Renal pelvis (tissue), 12 donors: ENCODE results near the gene KCNK1. TPM values are rescaled to one million over a fixed set of nuclear protein-coding genes. Genes with fewer than 3 reads are reported as not detected.

Source experiments
- DNase-seq: peaks from one replicate; pipeline ENCODE4 v3.0.0-alpha.2; 2013
- long read RNA-seq, 16 experiments: transcript quantifications; one replicate each; lab custom pipeline, GENCODE V29; 2026
- polyA plus RNA-seq, 3 donors: library from polyadenylated mRNA; unstranded; fragments of 120-200 nt; gene quantifications; one replicate each; pipeline ENCODE4 v1.2.1, GENCODE V29; 2013; ENCODE audit not compliant: insufficient read length in 3 of 3

KCNK1 gene
- 1 to 10 TPM; 6.5 to 9.0 (median 6.9) TPM for polyA plus RNA-seq
- long read RNA-seq, donor 1, transcript KCNK1-202 (3 exons, 2,161 nt) = major isoform, 8 of 8 reads
- long read RNA-seq, donor 1, partial matches to known transcripts = 0 of 8 reads
- long read RNA-seq, donor 1, other reads (novel, unspliced or antisense) = 0 of 8 reads
- long read RNA-seq, donor 2, transcript KCNK1-202 (3 exons, 2,161 nt) = major isoform, 8 of 8 reads
- long read RNA-seq, donor 2, partial matches to known transcripts = 0 of 8 reads
- long read RNA-seq, donor 2, other reads (novel, unspliced or antisense) = 0 of 8 reads
- long read RNA-seq, donor 3, partial matches to known transcripts = 0 of 3 reads
- long read RNA-seq, donor 3, other reads (novel, unspliced or antisense) = 0 of 3 reads
- long read RNA-seq, donor 4, transcript KCNK1-202 (3 exons, 2,161 nt) = major isoform, 7 of 7 reads
- long read RNA-seq, donor 4, partial matches to known transcripts = 0 of 7 reads
- long read RNA-seq, donor 4, other reads (novel, unspliced or antisense) = 0 of 7 reads
- long read RNA-seq, donor 5, partial matches to known transcripts = 0 of 3 reads
- long read RNA-seq, donor 5, other reads (novel, unspliced or antisense) = 0 of 3 reads
- long read RNA-seq, donor 6, partial matches to known transcripts = 0 of 3 reads
- long read RNA-seq, donor 6, other reads (novel, unspliced or antisense) = 0 of 3 reads
- long read RNA-seq, donor 7, transcript KCNK1-202 (3 exons, 2,161 nt) = major isoform, 8 of 8 reads
- long read RNA-seq, donor 7, partial matches to known transcripts = 0 of 8 reads
- long read RNA-seq, donor 7, other reads (novel, unspliced or antisense) = 0 of 8 reads
- long read RNA-seq, donor 8, transcript KCNK1-202 (3 exons, 2,161 nt) = major isoform, 12 of 12 reads
- long read RNA-seq, donor 8, partial matches to known transcripts = 0 of 12 reads
- long read RNA-seq, donor 8, other reads (novel, unspliced or antisense) = 0 of 12 reads
- long read RNA-seq, donor 9, transcript KCNK1-202 (3 exons, 2,161 nt) = major isoform, 5 of 5 reads
- long read RNA-seq, donor 9, partial matches to known transcripts = 0 of 5 reads
- long read RNA-seq, donor 9, other reads (novel, unspliced or antisense) = 0 of 5 reads
- long read RNA-seq, donor 10, partial matches to known transcripts = 0 of 2 reads
- long read RNA-seq, donor 10, other reads (novel, unspliced or antisense) = 0 of 2 reads
- long read RNA-seq, donor 11, partial matches to known transcripts = 0 of 3 reads
- long read RNA-seq, donor 11, other reads (novel, unspliced or antisense) = 0 of 3 reads
- long read RNA-seq, donor 12, transcript KCNK1-202 (3 exons, 2,161 nt) = major isoform, 6 of 6 reads
- long read RNA-seq, donor 12, partial matches to known transcripts = 0 of 6 reads
- long read RNA-seq, donor 12, other reads (novel, unspliced or antisense) = 0 of 6 reads
- long read RNA-seq, donor 13, partial matches to known transcripts = 0 of 4 reads
- long read RNA-seq, donor 13, other reads (novel, unspliced or antisense) = 0 of 4 reads
- long read RNA-seq, donor 14 = 0 reads
- long read RNA-seq, donor 15, transcript KCNK1-202 (3 exons, 2,161 nt) = major isoform, 28 of 33 reads
- long read RNA-seq, donor 15, partial matches to known transcripts = 5 of 33 reads
- long read RNA-seq, donor 15, other reads (novel, unspliced or antisense) = 0 of 33 reads
- long read RNA-seq, donor 16, transcript KCNK1-202 (3 exons, 2,161 nt) = major isoform, 6 of 6 reads
- long read RNA-seq, donor 16, partial matches to known transcripts = 0 of 6 reads
- long read RNA-seq, donor 16, other reads (novel, unspliced or antisense) = 0 of 6 reads

- peak; percentile 82 for DNase-seq
Measured at GRCh38 chr1:233613252-233614172, at the start of gene KCNK1. TSS of gene KCNK1 (plus strand) at chr1:233614106. CDS start at chr1:233614172, 66 bp downstream.

- no peak for DNase-seq
Measured at GRCh38 chr1:233565313-233565712, 48.6 kb upstream of the KCNK1 start.

GRCh38 chr1:233566886-233567285 is 47.0 kb upstream of the KCNK1 start:
- DNase-seq = no peak

- no peak for DNase-seq
Measured at GRCh38 chr1:233569636-233570035, 44.3 kb upstream of the KCNK1 start.

DNA sequence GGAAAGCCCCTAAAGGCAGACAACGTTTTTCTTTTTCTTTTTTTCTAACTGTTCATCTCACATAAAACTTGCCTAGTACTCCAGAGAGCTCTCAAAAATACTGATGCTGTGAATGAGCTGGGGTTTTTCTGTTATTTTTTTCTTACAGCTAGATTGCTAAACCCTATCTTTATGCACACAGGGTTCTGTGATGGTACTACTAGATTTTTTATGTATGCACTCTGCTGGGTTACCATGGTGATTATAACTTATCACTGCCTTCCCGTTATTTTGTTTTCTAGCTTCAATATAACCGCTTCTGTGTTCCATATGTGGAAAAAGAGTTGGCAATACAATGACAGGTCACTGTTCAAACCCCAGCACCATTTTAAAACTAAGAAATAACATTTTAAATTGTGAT is 43.7 kb upstream of the KCNK1 start:
- no peak for DNase-seq

DNA sequence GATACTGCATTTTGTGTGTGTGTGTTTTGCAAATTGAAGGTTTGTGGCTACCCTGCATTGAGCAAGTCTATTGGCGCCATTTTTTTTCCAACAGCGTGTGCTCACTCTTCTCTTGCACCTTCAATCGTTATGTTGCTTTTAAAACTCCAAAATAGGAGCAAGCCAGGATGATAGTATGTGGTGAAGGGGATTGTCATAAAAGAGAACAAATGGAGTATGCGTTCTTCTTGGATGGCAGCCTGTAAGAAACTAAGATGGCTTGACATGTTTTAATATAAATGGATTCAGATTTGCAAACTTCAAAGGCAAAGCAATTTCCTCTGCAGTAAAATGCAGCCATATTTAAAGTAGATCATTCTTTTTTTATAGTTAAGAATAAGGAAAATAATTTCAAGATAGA is 43.2 kb upstream of the KCNK1 start:
- no peak for DNase-seq

- no peak for DNase-seq
Measured at GRCh38 chr1:233572896-233573295, 41.0 kb upstream of the KCNK1 start.

DNA sequence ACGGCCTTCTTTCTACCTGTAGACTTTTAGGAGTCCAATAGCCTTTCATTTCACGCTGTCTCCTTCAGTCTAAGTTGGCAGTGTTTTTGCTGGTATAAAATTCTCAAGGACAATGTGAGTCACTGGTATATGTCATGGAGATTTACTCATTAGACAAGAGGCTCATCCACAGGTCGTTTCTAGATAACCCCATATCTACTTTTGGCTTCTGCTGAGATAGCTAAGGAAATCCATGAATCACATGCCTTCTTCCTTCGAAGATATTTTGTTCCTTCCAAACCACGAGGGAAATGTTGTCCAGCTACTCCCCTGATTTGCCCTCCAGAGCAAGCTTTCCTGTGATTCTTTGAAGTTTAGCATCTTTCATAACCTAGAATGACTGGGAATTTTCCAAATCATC is 38.5 kb upstream of the KCNK1 start:
- DNase-seq = no peak

DNA sequence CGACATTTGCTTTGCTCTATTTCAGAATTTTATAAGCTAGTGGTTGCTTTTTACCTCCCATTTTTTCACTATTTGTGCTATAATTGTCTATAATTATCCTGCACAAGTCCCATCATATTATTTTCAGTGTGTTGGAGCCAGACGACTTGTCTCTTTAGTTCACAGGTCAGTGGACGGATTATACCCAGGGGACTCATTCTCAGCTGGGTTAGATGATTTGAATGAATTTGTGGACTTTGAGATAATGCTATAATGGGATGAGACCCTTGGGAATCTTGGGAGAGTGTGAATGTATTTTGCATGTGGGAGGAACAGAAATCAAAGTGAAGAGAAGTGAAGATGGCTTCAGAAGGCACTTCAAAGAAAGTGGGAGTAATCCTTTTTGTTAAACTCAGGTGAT is 31.5 kb upstream of the KCNK1 start:
- no peak for DNase-seq

GRCh38 chr1:233584376-233584775 is 29.5 kb upstream of the KCNK1 start:
- no peak for DNase-seq

GRCh38 chr1:233584931-233585330 is 29.0 kb upstream of the KCNK1 start:
- no peak for DNase-seq

GRCh38 chr1:233586301-233586700 is 27.6 kb upstream of the KCNK1 start:
- DNase-seq = no peak

GRCh38 chr1:233587196-233587595 is 26.7 kb upstream of the KCNK1 start:
- no peak for DNase-seq

- no peak for DNase-seq
Measured at GRCh38 chr1:233587958-233588799, 25.7 kb upstream of the KCNK1 start.

DNA sequence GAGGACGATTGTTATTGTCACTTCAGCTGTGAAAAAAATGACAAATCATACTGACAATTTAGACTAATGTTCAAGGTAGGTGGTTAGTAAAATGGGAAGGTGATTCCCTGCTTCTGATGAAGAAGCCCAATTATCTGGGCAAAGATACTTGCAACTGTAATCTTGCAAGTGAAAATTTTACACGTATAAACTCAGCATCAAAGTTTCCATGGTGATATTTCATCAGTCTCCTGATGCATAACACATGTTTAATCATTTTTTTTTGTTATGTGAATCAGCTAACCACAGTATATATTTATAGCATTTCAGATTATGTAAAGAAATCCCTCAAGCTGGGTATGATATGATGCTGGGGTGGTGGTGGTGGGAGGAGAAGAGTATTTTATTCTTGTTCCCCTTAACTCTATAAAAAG is 16.4 kb upstream of the KCNK1 start:
- no peak for DNase-seq

DNA sequence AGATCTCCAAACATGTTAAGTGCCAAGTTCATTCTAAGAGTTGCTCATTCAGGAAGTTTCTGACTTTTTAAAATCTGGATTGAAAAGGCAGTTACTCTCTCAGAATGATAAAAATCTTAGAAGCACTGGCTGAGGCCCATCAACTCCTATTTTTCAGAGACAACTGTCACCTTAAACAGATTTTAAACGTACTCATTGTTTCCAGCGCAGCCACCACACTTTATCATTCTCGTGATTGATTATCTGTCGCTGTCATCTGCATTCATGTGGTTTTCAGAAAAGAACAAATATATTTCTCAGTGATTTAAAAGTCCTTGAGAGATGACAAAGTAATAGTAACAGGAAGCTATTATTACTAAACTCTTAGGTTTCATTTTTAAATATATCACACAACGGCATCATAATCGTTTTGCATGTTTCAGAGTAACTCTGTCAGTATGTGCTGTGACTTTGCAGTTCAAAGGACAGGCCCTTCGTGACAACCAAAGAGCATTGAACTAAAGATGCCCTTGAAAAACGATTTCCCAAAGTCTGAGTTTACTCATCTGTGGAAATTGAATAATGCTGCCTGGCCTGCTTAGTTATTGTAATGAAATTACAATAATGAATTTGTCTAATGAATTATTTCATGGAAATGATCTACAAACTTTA is 14.9 kb upstream of the KCNK1 start:
- no peak for DNase-seq

- no peak for DNase-seq
Measured at GRCh38 chr1:233599542-233600073, 14.3 kb upstream of the KCNK1 start.

GRCh38 chr1:233600488-233600887 is 13.4 kb upstream of the KCNK1 start:
- no peak for DNase-seq
